GM18951 (cell line): ENCODE measurements around the gene LRMDA.

Source experiments
- POLR2A ChIP-seq: IDR thresholded peaks from 4 replicates; pipeline ENCODE4 v1.6.1; 2011; ENCODE audit warnings: mild to moderate bottlenecking; ENCODE audit not compliant: insufficient read length, insufficient read depth; ENCODE audit errors: extremely low read depth
- in situ Hi-C: fragments of 300-500 bp; cut with MboI; formaldehyde crosslinking; loops from one replicate; pipeline ENCODE4 v1.12.0; 2022; ENCODE audit warnings: low sequenced_read_pairs, mixed read lengths, inconsistent platforms; ENCODE audit not compliant: unreplicated experiment

The LRMDA gene

GRCh38 chr10:75826846-75827245, 395.4 kb downstream of the LRMDA start:
- no peak for TF ChIP-seq POLR2A
- in situ Hi-C loops = no loop called here

- TF ChIP-seq POLR2A = no peak
These were observed 396.2 kb downstream of the LRMDA start for GRCh38 chr10:75827587-75828021.

GRCh38 chr10:75828413-75828812, 397.0 kb downstream of the LRMDA start:
- in situ Hi-C loops = no loop called here
- TF ChIP-seq POLR2A = no peak

More at GRCh38 chr10:75827587-75828021, 396.2 kb downstream of the LRMDA start:
- in situ Hi-C loops = no loop called here

- no peak for TF ChIP-seq POLR2A
- in situ Hi-C loops = no loop called here
These were observed 404.6 kb downstream of the LRMDA start for GRCh38 chr10:75836064-75836463.

DNA sequence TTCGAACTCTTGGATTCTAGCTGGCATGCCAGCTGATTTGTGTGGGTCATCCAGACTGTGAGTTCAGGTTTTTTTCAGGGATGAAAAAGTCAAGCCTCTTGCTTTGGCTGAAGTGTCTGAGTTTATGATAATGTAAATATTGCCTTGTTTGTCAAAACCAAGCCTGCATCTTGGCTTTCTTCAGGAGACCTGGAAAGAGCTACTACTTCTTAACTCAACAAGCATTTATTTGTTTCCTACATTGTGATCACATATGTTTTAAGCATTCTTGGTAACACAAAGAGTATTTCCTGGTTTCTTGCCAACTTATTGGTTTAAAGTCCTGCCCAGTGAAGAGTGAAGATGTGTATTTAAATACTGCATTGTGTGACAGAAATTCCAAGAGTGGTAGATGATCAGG, 407.1 kb downstream of the LRMDA start:
- TF ChIP-seq POLR2A = no peak
- in situ Hi-C loops = no loop called here

DNA sequence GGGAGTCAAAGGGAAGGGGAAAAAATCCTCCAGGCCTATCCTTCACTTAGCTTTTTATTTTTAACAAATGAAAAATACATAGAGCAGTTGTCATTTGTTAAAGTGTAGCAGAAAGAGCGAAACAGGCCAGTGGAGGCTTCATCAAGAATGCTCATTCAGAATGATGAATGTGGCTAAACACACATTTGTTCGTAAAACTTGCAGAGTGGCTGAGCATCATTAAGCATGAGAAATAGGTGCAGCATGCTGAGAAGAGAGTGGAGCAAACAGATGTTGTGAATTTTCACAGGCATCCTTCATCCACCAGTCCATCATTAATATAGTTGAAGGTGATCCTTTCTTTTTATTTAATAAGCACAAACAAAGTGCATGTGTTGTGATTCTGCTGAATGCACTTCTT, 407.6 kb downstream of the LRMDA start:
- in situ Hi-C loops = no loop called here
- TF ChIP-seq POLR2A = no peak

- no peak for TF ChIP-seq POLR2A
These were observed 409.8 kb downstream of the LRMDA start for GRCh38 chr10:75841266-75841665.

DNA sequence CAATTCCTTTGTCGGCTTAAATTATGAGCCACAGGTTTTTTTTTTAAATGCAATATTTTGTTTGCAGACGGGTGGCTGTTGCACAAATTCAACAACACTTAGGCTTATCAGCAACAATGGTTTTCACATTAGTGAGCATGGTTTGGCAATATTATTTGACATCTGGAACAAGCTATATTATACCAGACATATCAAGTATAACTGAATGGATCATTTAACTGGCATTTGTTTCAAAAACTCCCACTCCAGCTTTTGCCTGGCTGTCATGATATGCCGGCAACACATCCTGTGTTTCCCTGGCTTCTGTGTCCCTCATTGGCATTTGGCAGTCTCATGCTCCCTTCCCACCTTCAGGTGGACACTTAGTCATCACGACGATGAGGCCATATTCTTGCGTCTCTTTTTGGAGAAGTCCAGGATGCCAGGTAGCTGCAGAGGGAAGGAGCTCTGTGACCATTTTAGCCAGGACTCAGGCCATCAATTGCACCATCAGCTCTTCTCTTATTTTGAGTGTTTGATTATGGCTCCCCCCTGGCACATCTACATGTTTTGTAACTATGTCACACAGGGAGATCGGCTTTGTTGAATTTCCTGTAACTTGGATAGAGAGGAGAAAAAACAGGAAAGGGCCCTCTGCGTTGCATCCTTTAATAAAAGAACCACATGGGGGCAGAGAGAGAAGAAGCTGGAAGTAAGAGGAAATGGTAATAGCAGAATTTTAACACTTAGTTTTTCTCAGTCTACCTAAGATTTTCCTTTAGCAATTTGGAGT, 413.9 kb downstream of the LRMDA start:
- TF ChIP-seq POLR2A = no peak
- in situ Hi-C loops = no loop called here

More at GRCh38 chr10:75841266-75841665, 409.8 kb downstream of the LRMDA start:
- in situ Hi-C loops = no loop called here

- TF ChIP-seq POLR2A = no peak
- in situ Hi-C loops = no loop called here
These were observed 416.1 kb downstream of the LRMDA start for GRCh38 chr10:75847477-75847876.

- in situ Hi-C loops = no loop called here
- no peak for TF ChIP-seq POLR2A
These were observed 420.3 kb downstream of the LRMDA start for GRCh38 chr10:75851580-75852345.

DNA sequence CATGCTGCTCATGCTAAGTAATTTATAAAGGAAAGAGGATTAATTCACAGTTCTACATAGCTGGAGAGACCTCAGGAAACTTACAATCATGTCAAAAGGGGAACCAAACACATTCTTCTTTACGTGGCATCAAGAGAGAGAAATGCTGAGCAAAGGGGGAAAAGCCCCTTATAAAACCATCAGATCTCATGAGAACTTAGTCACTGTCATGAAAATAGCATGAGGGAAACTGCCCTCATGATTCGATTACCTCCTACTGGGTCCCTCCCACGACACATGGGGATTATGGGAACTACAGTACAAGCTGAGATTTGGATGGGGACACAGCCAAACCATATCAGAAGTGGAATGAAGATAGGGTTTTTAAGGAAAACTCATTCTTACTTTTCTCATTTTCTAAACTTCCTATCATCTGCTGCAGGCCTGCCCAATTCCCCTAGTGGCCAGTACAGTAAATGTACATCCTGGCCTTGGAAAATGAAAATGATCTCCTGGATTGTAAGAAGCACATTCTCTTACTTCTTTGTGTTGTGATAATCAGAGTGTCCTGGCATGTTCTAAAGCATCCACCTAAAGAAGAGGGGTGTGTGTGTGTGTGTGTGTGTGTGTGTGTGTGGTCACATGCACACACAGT, 421.5 kb downstream of the LRMDA start:
- TF ChIP-seq POLR2A = no peak
- in situ Hi-C loops = no loop called here

DNA sequence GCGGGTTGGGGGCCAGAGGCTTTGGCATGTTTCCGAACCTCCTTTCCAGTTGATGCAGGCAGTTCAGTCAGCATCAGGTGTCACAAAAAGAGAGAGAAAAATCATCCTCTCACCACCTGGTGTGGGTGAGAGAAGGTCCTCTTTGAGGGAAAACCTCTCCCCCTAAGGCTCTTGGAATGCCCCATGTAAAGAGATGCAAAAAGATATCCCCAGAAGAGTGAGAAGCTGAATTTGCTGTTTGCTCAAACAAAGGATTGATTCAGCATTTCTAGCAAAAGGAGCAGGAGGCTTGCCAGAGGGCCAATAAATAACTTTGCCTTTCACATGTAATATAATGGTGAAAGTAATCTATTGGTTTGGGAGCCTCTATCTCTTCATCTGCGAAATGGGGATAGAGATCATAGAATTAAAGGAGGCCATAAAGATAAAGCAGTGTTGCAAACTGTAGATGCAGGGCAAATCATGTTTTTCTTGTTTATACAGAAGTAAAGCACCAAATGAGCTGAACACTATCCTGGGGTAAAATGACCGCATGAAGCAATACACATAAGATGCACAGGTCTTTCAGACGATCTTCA, 425.9 kb downstream of the LRMDA start:
- in situ Hi-C loops = no loop called here
- no peak for TF ChIP-seq POLR2A

DNA sequence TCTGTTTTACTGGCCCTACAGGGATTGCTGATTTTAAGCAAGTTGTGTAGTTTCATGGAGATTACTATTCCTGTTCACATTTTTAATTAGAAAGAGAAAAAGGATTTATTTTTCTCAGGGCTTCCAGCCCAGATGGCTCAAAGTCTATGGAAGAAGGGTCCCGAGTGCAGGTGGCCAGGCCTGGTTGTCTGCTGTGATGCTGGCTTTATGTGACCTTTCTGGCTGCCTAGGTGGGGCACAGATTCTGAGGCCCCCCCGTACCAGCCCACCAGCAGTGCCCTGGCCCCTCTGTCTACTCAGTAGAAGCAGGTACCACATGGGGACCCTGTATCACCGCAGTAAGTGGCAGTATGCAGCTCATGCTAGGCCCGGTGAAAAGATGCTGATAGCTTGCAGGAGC, 426.5 kb downstream of the LRMDA start:
- TF ChIP-seq POLR2A = no peak
- in situ Hi-C loops = no loop called here
